PFSK-1 (cell line): ENCODE results near the gene NECAB2.

Experiments used
- SIN3A ChIP-seq: IDR thresholded peaks from 2 replicates; pipeline ENCODE4 v1.6.1; 2012; ENCODE audit warnings: mild to moderate bottlenecking, low read length, moderate library complexity, borderline replicate concordance; ENCODE audit not compliant: insufficient read depth
- TF ChIP-seq, protein P1 (sequence below), 2 experiments: IDR thresholded peaks; 2 replicates each; pipeline versions ENCODE4 v1.6.1 to v1.8.0; 2011 to 2012; ENCODE audit warnings: low read depth in 2 of 2, low read length in 2 of 2, control low read depth in 1 of 2, inconsistent platforms in 1 of 2, mild to moderate bottlenecking in 1 of 2, moderate library complexity in 1 of 2; ENCODE audit not compliant: insufficient read depth in 1 of 2

DNA sequence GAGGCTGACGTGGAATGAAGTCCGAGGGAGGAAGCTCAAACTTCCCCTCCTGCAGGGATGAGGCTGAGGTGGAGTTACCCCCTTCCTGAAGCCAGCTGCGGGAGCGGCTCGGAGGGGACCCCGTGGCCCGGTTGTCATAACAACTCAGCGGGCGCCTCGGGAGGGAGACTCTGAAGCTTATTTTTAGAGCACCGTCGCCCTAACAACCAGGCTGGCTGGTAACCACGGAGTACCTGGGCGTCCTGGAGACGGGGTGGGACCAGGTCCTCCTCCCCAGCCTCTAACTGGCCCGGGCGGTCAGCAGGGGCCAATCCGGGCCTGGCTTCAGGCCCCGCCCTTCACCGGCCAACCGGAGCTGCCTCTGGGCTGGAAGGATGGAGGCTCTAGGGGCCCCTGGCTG lies 27.7 kb downstream of the NECAB2 start:
- TF ChIP-seq, protein P1, sequence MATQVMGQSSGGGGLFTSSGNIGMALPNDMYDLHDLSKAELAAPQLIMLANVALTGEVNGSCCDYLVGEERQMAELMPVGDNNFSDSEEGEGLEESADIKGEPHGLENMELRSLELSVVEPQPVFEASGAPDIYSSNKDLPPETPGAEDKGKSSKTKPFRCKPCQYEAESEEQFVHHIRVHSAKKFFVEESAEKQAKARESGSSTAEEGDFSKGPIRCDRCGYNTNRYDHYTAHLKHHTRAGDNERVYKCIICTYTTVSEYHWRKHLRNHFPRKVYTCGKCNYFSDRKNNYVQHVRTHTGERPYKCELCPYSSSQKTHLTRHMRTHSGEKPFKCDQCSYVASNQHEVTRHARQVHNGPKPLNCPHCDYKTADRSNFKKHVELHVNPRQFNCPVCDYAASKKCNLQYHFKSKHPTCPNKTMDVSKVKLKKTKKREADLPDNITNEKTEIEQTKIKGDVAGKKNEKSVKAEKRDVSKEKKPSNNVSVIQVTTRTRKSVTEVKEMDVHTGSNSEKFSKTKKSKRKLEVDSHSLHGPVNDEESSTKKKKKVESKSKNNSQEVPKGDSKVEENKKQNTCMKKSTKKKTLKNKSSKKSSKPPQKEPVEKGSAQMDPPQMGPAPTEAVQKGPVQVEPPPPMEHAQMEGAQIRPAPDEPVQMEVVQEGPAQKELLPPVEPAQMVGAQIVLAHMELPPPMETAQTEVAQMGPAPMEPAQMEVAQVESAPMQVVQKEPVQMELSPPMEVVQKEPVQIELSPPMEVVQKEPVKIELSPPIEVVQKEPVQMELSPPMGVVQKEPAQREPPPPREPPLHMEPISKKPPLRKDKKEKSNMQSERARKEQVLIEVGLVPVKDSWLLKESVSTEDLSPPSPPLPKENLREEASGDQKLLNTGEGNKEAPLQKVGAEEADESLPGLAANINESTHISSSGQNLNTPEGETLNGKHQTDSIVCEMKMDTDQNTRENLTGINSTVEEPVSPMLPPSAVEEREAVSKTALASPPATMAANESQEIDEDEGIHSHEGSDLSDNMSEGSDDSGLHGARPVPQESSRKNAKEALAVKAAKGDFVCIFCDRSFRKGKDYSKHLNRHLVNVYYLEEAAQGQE (IDR thresholded peaks at IDR 0.05; ENCODE audit: insufficient read depth in 1 of 2, low read depth in 2 of 2, low read length in 2 of 2) = no peak
- TF ChIP-seq SIN3A = no peak
